GM19455 (cell line): ENCODE measurements around the gene CAMKK1.

Experiments used
- ATAC-seq: cut with Tn5 transposase; IDR thresholded peaks from one replicate; pipeline ENCODE4 v1.9.1; 2021; ENCODE audit not compliant: unreplicated experiment

The CAMKK1 gene

DNA sequence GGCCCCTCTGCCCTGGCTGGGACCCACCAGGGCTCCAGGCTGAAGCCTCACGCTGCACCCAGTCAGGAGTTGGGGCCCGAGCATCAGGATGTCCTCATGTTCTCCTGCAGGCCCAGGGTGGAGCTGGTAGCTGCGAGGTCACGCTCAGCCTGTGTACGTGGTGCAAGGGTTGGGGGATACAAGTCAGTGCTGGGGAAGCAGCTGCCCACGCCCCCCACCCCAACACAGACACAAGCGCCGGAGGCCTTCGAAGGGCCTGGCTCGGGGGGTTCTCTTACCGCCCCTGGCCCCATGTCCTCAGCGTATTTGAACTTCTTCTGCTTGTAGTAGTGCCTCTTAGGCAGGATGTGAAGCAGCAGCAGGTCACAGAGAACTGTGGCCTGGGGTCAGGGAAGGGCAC is 4.9 kb upstream of the CAMKK1 start:
- no peak for ATAC-seq

DNA sequence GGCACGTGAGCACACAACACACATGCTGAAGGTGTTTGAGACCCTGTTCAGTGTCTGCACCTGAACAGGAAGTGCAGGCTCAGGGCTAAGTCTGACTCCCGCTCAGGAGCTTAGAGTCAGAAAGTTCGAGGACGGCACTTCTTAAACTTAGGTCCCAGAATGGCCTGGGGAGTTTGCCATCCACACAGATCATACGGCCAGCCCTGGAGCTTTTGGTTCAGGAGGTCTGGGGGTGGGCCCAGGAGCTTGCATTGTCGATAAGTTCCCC is 4.0 kb upstream of the CAMKK1 start:
- ATAC-seq: no peak

DNA sequence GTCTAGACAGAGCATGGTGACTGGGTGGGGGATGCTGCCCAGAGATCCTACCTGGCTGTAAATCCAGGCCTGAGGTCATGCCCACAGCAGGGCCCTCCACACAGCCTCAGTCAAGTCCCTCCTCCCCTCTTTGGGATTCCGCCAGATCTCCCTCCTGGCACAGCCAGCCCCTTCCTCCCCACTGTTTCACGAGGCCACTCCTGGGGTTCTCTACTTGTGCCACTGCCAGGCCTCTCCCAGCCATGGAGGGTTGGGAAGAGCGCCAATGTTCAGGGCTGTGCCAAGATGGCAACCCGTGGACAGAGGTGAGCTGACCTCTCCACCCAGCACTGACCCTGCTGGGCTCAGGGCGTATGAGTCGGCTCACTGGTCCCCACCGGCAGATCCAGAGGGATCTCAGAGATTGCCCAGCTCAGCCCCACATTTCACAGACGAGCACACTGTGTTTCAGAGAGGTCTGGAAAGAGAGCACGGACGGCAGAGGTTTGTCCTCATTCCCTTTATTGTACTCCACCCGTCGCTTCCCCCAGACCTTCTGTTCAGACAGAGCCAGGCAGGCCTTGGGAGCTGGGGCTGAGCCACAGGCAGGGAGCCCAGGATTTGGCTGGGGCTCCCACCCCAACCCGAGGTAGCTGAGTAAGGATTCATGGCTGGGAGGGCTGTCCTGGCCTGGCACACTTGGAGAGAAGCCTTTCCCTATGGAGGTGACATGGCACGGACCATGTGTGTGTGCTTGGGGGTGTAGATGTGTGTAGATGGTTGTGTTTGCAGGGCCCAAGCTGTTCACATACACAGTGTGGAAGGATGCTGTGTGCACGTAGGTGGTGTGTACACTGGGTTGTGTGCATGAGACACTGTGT is 3.5 kb upstream of the CAMKK1 start:
- no peak for ATAC-seq

DNA sequence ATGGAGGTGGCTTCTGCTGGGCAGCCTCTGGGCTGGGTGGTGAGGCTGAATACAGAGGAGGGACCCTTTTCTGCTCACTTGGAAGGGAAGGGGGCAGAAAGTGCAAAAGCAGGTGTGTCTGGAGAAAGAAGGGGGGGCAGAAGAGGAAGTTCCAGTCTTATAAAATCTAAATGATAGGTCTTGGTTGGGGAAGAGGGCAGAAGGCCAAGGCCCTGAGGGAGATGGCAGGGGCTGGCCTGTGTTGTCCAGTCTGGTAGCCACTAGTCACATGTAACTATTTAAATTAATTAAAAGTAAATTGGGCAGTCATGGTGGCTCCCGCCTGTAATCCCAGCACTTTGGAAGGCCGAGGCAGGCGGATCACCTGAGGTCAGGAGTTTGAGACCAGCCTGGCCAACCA is 2.5 kb upstream of the CAMKK1 start:
- ATAC-seq: no peak

DNA sequence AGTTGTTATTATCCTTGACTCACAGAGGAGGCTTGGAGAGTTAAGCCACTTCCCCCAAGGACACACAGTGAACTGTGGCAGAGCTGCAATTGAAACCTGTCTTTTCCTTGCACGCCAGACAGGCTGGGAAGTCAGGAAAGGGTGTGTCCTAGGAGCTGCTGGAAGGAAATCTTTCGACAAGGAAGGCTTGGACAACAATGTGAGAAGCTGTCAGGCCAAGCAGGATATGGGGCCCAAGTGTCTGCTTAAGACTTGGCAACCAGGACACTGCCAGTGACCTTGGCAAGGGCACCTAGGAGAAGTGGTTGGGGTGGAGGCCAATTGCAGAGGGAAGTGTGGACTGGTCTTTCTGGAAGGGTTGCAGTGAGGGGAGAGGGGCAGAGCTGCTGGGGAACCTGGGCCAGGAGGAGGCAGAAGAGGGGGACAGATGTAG is 2.1 kb upstream of the CAMKK1 start:
- ATAC-seq: no peak

DNA sequence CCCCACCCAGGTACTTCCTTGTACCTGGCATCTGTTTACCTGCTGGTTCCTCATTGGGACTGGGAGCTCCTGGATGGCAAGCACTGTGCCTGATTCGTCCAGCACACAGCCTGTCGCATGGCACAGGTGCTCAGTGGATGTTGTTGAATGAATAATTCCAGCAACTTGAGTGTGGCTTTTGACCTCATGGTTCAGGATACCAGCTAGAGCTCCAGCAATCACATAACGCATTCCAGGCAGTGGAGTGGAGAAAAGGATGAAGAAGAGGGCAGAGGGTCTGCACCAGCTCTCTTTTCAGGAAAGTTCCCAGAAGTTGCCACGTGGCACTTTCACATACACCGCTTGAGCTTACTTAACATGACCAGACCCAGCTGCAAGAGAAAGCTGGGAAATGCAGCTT is 1.3 kb upstream of the CAMKK1 start:
- no peak for ATAC-seq

DNA sequence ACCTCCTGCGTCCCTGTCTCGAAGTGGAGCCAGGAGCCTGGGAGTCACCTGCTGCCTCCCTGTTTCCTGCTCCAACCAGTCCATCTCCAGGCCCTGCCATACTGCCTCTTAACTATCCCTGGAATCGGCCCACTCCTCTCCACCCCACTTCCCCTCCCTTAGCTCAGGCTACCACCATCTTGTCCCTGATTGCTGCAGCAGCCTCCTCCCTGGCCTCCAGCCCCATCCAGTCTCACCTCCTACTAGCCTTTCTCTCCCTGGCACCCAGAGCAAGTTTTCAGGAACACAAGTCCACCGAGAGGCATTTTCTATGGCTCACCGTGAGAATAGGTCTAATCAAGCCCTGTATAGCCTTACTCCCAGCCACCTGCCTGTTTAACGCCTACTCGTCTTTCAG is 865 bp upstream of the CAMKK1 start:
- no peak for ATAC-seq

DNA sequence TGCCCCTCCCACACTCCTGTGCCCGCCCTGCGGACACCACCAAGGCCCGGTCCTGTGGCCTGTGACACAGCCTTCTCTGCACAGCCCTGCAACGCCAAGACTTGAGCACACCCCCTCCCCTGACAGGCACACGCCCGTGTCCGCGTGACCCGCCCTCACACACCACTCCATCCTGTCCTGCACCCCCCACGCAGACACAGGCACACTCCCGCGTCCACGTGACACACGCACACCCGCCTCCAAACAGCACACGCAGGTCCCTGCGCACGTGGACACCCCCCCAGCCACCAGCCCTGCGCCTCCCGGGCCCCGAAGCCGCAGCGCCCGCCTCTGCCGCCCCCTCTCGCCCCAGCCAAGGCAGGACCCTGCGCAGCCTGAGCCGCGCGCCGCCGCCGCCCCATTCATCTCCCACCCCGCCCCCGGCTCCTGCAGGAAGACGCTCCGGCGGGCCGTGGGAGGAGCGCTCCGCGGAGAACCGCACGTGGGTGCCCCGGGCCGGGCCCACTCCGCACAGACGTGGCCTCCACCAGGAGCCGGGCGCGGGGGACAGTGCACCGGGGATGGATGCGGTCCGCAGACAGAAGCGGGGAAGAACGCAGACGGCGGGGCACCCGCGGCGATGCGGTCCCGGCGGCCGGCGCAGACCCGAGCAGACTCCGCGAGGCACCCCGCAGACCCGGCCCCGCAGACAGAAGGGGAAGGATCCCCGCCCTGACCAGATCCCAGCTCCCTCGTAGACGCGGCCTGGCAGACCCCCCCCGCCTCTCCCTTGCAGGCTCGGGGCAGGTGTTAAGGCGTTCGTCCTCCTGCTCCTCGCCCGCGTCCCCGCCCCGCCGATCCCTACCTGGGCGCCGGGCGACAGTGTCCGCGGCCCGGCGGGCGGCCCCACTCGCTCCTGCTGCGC is 506 bp downstream of the CAMKK1 start:
- peak; percentile 21 for ATAC-seq

DNA sequence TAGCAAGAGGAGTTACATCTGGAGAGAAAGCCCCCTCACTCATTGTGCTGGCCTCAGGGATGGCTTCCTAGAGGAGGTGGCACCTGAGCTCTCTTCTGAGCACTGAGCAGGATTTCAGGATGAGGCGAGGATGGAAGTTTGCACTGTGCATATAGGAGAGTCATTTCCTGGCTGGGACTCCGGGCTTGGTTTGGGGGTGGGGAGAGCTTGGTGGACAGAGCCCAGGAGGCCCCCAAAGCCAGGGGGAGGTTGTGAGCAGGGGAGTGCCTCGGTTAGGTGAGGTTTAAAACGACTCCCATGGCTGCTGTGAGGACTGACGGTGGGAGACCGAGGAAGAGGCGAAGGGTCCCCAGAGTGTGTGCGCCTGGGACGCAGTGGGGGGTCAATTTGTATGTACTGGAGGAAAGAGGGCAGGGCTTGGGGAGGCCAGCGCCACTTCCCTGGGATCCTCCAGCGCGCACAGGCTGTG is 1.2 kb downstream of the CAMKK1 start:
- ATAC-seq: no peak

DNA sequence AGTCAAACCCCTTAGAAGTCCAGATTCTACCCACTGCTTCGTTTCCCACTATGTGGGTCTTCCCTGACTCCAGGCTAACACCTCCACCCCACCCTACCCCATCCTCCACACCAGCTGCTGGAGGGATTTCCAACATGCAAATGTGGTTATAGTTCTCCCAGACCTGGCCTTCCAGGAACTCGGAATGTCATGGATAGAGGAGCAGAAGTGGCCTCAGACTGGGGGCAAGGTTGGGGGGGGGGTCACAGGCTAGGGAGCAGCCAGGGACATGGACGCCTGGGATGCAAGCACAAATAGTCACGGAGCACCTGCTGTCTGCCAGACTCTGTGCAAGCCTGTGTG is 2.0 kb downstream of the CAMKK1 start:
- ATAC-seq: no peak

DNA sequence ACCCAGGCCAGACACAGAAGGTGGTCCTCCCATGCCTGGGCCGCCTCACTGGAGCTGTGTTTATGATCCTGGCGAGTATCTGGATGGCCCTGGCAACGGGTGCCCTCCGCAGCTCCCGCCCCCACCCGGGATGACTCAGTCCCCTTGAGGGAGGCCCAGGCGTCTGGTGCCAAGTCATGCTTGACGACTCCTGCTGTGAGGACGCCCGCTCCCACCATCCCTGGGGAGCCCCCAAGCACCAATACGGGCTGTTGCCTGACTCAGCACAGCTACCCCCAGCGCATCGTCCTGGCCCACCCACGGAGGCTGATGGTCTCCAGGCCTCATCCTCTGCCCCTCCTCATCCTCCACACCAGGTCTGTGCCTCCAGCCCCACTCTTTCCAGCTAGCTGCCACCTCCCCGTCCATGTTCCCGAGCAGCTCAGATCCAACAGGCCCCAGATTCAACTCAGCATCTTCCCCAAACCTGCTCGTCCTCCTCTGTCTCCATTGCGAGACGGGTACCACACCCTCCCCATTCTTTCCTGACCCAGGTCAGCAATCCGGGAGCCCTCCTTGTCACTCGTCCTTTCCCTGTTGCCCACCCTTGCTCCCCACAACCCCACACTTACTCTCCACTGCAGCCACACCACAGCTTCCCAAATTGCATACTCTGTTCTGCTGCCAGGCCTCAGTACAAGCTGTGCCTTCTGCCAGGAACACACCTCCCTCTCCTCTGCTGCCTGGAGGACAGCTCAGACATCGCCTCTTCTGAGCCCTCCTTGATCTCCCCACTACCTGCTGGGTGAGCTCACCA is 2.6 kb downstream of the CAMKK1 start:
- no peak for ATAC-seq

DNA sequence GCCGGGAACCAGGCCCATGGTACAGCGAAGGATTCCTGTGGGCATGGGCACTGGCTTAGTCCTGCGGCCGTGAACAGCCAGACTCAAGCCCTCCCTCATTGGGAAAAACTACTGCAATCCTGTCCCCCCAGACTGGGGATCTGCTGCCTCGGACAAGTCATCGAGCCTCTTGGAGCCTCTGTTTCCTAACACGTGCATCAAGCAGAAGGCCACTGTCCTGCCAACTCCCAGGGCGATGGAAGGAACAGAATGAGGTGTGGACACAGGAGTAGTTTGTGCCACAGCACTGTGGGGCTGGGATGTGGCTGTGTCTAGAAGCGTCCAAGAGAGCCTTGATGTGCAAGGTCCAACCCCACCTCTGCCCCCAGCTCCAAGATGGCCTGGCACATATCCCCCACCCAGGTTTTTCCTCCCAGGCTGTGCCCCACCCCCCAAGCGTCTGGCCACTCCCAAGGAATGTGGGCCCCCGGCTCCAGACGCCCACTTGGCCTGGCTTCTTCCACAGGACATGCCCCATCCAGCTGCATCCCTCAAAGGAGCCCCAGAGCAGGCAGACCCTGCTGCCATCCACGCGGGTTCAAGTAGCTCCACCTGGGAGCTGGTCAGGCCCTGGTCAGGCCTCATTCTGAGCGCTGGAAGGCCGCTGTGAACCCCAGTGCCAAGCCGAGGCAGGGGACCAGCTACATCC is 3.4 kb downstream of the CAMKK1 start:
- ATAC-seq: no peak

DNA sequence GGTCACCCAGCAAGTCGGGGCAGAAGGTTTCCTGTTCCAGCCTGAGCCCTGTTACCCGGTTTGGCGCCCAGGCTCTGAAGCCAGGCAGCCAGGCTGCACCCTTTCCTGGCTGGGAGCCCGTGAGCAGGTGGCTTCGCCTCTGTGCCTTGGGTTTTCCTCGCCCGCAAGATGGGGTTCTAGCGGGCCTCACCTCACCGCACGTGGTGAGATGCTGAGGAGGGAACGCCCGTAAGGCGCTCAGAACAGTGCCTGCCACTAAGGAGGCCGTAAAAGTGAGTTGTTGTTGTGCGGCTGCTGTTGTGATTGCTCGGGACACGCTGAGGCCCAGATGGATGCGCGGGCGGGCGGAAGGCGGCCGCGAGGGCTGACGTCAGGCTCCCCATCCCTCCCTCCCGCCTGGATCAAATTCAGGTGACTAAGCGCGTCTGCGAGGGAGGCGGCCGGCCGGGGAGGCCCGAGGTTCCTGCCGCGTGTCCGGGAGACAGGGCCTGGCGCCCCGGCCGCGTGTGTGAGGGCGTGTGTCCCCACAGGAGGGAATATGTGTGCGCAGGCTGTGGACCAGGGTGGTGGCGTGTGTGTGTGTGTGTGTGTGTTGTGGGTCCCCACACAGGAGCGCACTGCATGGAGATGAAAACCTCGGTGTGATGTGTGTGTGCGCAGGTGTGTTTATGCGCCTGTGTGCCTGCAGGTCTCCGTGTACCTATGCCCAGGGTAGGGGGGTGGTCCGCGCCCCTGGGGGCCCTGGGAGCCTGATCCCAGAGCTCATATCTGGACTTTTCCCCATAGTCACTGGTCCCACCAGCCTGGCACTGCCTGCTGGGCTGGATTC is 4.3 kb downstream of the CAMKK1 start:
- no peak for ATAC-seq

DNA sequence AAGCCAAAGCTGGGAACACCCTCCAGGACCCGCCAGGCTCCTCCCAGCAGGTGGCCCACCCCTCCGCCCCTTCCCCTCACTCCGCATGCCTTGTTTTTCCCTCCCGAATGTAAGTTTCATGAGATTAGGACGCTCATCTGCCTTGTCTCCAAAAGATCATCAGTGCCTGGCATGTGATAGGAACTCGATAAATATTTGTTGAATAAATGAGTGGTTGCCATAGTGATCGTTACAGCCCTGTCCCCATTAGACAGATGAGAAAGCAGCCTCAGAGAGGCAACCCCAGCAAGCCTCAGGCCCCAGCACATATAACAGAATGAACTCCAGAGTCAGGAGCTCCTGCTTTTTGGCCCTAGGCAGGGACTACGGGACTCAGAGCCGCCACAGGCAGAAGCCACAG is 5.0 kb downstream of the CAMKK1 start:
- no peak for ATAC-seq

DNA sequence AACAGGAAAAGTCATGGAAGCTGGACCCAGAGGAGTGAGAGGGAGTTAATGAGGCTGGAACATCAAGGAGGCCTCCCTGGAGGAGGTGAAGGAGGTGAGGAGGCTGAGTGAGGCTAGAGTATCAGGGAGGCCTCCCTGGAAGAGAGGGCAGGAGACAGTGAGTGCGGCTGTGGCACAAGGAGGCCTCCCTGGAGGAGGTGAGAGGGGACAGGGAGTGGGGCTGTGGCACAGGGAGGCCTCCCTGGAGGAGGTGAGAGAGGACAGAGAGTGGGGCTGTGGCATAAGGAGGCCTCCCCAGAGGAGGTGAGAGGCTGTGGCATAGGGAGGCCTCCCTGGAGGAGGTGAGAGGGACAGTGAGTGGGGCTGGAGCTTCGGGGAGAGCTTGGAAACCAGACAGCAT is 5.5 kb downstream of the CAMKK1 start:
- no peak for ATAC-seq

DNA sequence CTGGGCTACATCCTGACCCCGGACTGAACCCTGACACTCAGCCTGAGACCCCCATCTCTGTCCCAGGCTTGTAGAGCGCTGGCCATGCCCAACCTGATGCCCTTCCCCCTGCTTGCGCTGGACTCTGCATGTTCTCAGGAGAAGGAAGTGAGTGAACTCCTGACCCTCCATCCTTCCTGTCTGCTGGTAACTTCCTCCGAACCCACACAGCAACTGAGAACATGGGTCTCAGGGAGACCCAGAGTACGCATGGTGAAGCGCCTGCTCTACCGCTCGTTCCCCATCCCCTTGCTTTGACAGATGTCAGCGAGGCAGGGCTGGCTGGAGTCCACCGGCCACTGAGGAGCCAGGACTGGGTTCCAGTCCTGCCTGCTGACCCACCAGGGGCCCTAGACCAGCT is 6.1 kb downstream of the CAMKK1 start:
- ATAC-seq: no peak

DNA sequence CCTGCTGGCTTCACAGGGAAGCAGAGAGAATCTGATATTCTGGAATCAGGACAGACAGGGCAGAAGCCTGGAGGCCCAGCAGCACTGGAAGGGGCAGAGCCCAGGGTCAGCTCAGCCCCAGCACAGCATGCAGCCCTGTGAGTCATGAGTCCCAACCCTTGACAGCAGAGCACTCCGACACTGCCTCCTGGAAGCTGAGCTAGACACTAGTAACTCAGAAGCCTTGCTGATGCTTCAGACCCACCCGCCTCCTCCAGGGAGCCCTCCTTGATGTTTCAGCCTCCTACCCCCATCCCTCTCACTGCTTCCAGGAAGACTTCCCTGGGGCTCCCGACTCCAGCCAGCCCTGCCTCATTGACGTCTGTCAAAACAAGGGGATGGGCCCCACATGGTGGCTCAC is 6.9 kb downstream of the CAMKK1 start:
- no peak for ATAC-seq

DNA sequence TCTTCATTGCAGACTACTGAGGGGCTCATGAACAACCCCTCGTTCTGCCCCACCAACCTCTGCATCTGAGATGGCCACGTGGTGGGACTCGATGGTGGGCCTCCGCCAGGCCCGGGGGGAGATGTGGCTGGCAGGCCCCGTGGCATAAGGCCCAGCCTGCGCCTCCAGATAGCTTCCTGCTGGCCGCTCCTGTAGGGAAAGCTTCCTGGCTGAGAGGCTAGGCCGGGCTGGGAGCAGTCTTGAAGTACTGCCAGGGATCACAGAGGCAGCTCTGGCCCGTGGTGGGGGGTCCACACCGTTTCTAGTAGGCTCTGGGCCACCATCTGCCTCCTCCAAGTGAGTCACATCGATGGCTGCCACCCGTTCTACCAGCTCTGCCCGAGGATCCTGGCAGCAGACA is 7.6 kb downstream of the CAMKK1 start:
- ATAC-seq: no peak

DNA sequence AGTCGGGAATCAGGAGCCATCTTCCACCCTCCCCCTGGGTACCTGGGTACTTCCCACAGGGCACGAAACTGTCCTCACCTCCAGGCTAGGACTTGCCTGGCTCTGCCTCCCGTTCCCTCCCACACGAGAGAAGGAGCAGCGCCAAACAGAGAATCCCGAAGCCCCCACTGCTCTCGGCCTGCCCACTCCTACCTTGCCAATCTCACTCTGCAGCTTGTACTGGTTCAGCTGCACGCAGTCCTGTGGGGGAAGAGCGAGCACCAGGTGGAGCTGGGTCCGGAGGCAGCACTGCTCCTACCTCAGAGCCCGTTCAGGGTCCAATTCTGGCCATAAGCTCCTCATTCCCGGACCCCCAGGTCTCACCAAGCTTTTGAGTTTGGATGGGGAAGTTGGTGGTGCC is 8.7 kb downstream of the CAMKK1 start:
- no peak for ATAC-seq

DNA sequence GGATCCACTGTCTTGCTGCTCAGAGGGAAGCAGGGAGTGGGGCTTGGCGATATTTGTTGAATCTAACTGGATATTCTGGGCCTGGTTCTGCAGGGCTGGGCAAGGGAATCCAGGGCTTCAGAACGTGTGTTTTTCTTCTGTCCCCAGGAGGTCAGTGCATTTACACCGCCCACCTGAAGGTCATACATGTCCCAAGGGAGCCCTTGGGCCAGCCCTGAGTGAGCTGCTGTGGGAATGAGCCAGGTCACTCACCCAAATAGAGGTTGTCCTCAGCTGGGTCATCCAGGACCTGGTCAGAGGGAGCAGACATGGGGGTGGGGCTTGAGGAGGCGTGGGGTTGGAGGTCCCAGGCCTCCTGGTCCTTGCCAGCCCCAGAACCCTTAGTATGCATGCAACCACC is 10.6 kb downstream of the CAMKK1 start:
- no peak for ATAC-seq
